GM21367 (cell line): ENCODE results near the gene NF1.
"Not testable (repeated sequence)": the region's sequence is repeated elsewhere in the genome, so short reads cannot be mapped to it uniquely, and the experiment has no call there.

ENCODE experiments used
- ATAC-seq: cut with Tn5 transposase; IDR thresholded peaks from one replicate; pipeline ENCODE4 v1.9.1; 2021; ENCODE audit not compliant: unreplicated experiment

NF1 gene

DNA sequence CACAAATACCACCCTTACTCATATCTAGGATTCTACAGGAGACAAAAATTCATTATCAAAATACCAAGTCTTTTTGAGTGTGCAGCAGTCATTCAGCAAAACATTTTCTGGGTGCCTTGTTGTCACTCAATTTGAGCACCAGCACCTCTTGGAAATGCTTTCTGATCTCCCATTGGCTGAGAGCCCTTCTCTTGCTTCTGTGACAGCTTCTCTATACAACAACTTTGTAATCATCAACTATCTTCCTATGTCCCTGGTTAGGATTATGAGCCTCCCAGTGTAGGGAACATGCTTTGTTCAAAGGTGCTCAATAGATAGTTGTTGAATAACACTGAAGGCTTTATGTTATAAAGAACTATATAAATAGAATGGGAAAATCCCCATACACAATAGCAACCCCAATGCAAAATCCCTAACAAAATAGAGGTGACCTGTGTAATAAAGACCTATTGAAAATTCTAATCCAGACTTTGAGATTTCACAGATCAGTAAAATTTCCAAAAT is 286.4 kb downstream of the NF1 start:
- ATAC-seq: no peak

DNA sequence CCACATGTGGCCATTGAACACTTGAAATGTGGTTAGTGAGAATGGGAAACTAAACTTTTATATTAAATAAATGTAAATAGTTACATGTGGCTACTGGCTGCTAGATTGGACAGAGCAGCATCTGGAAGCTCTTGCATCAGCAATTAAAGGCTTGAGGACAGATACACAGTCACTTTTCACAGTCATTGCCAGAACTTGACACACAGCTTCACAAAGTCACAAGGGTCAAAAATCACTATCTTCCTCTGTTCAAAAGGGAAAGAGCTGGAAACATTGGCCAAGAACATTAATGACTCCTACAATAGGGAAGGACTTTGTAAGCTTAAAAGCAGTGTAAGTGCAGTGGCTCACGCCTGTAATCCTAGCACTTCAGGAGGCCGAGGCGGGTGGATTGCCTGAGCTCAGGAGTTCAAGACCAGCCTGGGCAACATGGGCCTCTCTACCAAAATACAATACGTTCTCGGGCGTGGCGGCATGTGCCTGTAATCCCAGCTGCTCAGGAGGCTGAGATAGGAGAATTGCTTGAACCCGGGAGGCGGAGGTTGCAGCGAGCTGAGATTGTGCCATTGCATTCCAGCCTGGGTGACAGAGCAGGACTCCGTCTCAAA is 288.0 kb downstream of the NF1 start:
- ATAC-seq: not testable (repeated sequence)

DNA sequence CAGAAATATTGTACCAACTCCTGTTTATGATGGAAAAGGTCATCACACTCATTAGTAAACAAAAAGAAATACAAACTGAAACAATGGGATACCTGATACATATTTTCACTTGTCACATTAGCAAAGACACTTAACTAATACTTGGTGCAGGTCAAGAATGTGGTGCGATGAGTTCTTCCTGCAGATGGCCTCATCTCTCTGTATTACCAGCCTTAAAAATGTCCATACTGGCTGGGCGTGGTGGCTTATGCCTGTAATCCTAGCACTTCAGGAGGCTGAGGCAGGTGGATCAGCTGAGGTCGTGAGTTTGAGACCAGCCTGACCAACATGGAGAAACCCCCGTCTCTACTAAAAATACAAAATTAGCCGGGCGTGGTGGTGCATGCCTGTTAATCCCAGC is 288.7 kb downstream of the NF1 start:
- not testable (repeated sequence) for ATAC-seq

- no peak for ATAC-seq
Observed at GRCh38 chr17:31385428-31386285, 290.9 kb downstream of the NF1 start.

GRCh38 chr17:31386542-31387075 is 291.8 kb downstream of the NF1 start:
- no peak for ATAC-seq

- ATAC-seq: no peak
Observed at GRCh38 chr17:31387438-31387837, 292.7 kb downstream of the NF1 start.

- ATAC-seq: no peak
Observed at GRCh38 chr17:31388351-31388750, 293.6 kb downstream of the NF1 start.

GRCh38 chr17:31388770-31389656 is 294.2 kb downstream of the NF1 start:
- no peak for ATAC-seq

GRCh38 chr17:31389657-31390381 is 295.0 kb downstream of the NF1 start:
- no peak for ATAC-seq

DNA sequence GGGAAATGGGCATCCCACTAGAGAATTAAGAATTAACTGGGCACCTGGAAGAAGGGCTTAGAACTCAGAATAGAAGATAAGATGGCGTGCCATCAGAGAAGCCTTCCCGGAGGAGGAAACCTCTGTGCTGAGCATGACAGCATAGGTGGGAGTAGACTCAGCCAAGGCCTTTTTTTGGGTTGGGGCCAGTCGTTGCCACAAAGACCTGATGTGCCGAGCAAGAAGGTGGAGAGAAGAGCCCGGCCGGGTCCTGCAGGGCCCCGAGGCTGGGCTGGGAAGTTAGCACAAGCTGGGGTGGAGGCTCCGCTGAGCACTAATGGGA is 295.6 kb downstream of the NF1 start:
- ATAC-seq: no peak

- ATAC-seq: no peak
Observed at GRCh38 chr17:31390748-31391495, 296.1 kb downstream of the NF1 start.

GRCh38 chr17:31391496-31391949 is 296.7 kb downstream of the NF1 start, which contains the start of gene RAB11FIP4:
Gene RAB11FIP4, plus strand, starts transcription at chr17:31391675. Its CDS starts 178 bp downstream, at chr17:31391853.
- no peak for ATAC-seq

- no peak for ATAC-seq
Observed at GRCh38 chr17:31392002-31392855, 297.5 kb downstream of the NF1 start.

DNA sequence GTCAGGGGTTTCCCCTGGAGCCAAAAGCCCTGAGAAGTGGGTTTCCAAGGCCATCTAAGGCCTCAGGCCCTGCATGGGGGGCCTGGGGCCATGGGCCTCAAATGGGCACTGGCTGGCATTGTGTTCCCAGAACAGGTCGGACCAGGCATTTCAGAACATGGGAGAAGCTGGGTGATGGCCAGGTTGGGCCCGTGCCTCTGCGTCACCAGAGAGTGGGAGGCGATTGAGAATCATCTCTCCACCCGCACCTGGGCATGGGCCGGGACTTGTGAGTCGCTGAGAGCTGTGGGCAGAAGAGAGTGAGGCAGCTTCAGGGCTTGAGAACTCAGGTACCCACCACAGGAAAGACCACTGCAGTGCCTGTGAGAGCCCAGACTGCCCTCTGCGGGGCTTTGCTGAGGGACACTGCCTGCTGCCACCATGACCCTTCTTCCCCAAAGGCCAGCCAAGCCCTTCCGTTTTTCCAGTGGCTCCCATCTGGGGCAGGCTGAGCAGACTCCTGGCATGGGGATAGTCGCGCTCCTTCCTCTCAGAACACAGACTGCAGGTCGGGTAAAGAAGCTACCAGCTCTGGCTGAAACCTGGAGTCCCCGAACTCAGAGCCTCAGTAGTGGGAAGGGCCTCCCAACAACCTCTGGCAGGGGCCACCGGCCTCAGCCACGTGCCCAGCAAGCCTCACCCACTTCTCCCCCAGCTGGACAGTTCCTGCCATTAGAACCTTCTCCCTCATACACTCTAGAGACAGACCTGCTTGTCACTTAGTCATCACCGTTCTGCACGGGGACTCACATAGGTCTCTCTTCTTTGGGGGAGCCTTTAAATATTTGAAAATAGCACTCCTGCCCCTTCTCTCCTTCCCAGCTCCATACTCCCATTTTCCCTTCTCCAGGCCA is 298.3 kb downstream of the NF1 start:
- no peak for ATAC-seq

DNA sequence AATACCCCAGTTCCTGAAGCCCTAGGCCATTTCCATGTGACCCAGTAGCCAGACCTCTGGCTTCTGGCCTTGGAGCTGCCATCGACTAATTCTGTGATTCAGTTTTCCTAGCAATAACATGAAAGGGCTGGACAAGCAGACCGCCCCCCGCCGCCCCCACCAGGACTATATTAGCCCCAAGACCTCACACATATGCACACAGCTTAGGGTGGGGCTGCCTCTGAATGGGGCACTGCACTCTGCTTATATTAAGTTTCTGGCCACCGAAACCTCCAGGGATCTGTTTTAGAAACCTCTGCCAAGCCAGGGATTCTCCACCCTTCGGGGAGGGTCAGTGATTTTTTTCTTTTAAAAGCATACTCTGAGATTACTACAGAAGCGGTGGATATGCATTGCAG is 299.0 kb downstream of the NF1 start:
- no peak for ATAC-seq

DNA sequence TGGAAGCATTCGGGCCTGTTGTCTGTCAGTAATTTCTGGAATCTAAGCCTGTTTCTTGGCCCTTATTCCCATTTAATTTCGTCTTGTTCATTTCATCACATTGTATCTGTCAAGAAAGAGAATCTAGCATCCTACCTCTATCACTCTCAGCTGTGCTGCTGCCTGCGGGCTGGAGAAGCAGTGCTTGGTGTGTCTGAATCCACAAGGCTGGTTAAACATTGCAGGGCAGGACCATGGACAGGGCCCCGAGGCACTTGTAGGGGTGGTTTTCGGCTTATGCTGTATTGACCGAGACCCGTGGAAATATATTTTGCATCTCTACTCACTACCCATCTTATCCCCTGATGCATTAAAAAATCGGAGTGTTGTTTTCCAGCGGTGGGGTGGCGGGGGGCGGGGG is 299.8 kb downstream of the NF1 start:
- no peak for ATAC-seq

DNA sequence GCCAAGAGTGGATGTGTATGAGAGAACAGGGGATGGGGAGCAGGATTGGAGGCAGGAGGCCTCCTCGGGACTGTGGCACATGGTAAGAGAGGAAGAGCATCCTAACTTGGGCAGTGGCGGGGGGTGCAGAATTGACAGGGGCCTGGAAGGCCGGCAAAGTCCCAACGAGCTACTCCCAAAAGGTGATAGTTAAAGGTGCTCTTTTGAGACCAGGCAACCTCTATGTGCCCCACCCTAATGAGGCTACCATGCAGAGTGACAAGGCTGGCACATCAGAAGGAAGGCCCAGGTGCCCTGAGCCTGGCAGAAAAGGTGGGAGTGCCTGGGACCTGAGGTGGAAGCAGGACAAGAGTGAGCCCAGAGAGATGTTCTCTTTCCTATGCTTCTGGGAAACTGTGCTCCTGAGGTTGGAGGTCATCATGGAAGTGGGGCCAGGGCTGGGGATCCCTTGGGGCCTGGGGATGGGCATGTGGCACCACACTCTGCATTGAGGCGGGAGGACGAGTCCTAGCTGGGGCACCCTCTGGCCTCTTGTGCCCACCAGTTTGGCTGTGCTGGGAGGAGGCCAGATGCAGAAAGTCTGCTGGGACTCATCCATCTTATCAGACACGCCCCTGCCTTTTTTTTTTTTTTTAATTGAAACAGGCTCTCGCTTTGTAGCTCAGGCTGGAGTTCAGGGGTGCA is 302.6 kb downstream of the NF1 start:
- no peak for ATAC-seq
